Stimulated activated CD8-positive, alpha-beta memory T cell treated with anti-CD3 and anti-CD28 coated beads, Interleukin-4, amount 100 ng/mL, for 4 hours (primary cell): ENCODE results near the gene TIFAB.

ENCODE experiments used
- DNase-seq, 2 donors: peaks; one replicate each; pipeline ENCODE4 v3.0.0-alpha.2; 2020; ENCODE audit warnings: low read depth in 2 of 2, low spot score in 1 of 2

TIFAB gene

DNA sequence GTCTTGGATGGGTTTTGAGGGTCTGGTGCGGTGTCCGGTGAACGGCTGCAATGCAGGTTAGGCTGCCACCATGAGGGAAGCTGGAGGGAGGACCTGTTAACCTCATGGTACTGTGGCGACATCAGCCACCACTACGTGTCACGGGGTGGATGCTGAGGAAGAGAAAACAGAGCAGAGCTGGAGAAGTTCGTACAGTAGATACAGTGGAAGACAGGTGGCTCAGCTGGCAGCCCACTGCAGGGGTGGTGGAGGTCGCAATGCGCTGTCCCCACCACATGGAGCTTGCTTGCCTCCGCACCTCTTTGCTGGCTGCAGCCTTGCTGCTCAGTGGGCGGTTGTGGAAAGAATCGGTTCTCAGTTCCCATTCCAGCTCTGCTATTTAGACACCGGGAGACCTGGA is 7.8 kb downstream of the TIFAB start:
- no peak for DNase-seq

DNA sequence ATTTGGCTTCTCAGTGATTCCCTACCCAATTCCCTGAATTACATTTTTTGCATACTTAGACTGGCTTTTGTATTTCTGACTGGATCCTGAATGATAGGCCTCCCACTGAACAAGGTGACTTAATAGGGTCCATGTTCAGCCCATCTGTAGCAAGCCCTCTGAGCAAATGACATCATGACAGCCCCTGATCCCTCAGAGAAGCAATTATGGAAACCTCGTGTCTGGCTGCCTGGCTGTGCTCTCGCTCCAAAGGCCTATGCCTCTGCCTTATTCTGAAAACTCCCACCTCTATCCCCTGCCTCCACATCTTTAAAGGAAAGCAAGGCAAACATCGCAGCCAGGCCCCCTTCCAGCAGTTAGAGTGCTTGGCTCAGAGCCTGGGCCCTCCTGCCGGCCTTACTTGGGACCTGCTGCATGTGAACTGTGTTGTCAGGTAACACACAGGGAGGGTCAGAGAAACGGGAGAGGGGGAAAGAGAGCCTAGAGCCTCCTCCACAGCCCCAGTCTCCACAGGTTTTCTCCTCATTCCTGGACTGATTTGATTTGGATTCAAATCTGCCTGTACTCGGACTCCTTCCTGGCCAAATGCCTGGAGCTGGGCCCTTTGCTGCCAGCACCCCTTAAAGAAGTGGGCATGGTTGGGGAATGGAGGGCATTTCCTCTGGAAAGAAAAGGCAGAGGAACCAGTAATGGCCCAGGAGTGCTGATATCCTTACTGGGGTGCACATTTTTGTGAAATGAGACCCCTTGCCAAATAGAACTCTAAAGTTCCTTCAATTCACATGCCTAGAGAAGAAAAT is 8.8 kb downstream of the TIFAB start:
- DNase-seq, result no peak

DNA sequence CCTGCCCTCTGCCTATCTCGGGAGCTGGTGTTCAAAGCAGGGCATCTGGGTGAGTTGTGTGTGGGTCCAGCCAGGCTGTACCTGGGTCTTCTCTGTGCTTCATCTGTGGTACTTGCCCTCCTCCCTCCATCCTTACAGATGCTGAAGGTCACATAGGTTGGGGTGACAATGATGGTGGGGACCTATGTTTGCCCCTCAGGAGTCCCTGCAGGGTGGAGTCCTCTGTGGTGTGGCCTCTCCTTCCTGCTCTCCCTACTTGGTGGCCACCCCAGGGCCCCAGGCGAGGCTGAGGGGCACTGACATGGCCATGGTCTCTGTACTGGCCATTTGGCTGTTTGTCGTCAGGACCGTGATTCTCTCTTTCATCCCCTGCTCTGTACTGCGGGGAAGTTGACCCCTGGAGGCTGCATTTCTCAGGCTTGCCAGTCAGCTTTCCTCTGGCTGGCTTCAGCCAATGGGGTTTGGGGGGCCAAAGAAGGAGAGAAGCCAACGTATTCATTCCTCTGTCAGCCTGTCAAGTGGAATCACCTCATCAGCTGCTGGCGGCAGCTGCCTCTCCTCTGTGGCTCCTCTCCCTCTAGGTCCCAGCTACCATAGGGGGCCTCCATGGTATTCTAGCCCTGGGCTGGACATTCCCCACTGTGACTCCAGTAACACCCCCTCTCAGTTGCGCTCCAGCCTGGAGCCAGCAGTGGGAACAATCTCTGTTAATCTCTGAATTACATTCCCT is 9.6 kb downstream of the TIFAB start:
- no peak for DNase-seq

DNA sequence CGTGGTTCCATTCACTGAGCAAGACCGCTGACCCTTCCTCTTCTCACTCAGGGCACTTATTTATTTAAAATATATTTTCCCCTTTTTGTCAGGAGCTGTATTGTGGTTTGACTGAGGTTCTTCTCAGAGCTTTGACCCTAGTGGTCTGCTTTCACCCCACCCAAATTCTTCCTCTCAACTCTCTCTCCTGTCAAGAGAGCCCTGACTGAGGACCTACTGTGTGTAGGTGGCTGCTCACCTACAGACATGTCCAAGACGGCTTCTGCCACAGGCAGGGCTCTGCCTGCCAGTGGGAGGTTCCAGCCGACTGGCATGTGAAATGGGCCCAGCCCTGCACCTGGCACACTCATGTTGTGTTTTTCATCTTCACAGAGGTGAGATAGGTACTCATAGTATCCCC is 10.2 kb downstream of the TIFAB start:
- DNase-seq, result no peak

DNA sequence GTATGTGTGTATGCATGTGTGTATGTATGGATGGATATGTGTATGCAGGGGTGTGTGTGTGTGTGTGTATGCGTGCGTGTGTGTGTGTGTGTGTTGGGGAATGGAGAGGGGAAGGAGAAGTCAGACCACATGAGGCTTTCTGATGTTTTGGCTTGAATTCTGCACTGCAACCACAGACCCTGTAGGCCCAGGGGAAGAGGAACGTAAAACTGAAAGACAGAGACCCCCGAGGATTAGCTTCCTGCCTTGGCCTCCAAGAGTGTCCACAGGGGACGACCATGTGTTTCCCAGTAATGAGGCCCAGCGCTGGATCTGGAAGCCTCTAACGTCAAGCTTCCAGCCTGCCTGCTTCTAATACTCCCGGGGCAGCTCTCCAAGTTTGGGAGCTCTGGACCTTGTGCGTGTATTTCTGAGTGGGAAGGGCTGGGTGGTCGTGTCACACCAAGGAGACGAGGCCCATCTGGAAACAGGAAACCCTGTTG is 10.8 kb downstream of the TIFAB start:
- no peak for DNase-seq

DNA sequence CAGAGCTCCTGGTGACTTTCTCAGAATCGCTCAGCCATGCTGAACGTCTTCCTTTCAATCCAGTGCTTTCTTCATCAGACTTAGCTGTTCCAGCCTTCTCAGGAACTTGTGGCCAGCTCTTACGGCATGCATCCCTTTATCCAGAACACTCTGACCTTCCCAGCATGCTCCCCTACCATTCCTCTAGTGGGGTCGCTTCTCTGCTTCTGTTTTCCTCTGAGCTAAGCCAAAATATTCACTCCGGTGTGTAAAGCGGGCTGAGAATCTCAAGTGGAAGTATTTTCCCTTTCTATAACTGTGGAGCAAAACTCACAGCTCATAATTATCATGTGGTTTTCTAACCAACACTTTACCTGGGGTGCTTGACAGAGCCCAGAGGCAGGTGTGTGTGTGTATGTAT is 11.2 kb downstream of the TIFAB start:
- no peak for DNase-seq

DNA sequence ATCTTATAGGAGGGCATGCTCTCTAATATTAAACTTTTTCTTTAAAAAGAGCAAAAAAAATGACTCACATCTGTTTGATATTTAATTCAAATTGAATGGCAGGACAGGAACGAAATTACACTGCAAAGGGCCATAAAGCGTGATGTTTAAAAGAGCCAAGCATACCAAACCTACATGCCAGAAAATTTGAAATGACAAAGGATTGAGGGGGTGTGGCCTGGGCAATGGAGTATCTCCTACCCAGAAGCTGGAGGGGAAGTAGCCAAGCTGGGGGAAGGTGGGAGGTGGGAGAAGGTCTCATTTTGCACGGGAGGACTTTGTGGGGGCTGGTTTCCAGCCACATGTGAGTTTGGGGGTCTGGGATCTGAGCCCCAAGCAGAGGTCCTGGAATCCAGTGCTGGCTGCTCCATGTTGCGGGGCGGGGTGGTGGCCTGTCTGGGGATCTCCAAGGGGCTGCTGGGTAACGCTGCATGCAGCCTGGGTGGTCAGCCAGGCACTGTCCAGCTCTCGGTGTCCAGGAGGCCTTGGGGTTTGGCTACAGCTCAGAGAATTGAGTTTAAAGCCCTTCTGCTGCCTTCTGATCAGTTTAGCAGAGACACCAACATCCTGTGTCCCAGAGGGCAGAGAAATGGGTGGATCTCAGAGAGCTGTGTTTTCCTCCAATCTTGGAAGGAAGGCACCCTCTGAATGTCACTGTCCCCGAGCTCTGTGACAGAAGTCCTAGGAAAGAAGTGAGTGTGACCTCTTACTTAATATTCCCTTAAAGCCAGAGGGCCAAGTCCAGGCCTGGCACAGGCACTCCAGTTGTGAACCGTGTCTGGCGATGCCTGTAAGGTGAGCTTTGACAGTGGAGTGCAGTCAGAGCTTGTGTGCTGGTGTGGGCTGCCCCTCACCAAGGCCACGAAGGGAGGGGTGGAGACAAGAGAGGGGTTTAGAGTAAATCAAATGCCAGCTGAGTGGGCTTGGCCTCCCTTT is 12.6 kb downstream of the TIFAB start:
- no peak for DNase-seq

DNA sequence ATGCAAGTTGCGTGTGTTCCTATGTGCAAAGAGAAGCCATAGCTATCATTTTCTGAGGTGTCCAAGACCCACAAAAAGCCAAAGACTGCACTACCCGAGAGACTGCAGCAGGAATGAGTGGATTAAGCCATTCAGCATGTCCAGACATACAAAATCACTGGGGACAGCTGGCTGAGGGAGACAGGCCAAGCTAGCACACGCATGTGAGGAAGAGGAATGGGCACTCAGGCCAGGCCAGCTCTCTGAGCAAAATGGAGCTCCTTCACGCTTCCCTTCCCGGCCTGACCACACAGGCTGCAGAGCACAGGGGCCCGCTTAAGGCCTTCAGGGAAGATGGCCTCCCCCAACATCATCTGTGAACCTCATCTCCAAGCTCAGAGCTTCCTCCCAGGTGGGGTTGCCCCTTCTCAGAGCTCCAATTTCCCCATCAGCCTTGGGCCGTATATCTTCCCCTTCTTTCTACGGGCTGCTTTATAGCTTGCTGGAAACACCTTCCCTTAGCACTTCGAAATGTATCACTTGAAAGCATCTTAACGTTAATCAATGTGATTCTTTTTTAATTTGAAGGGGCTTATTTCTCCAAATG is 13.4 kb downstream of the TIFAB start:
- no peak for DNase-seq

DNA sequence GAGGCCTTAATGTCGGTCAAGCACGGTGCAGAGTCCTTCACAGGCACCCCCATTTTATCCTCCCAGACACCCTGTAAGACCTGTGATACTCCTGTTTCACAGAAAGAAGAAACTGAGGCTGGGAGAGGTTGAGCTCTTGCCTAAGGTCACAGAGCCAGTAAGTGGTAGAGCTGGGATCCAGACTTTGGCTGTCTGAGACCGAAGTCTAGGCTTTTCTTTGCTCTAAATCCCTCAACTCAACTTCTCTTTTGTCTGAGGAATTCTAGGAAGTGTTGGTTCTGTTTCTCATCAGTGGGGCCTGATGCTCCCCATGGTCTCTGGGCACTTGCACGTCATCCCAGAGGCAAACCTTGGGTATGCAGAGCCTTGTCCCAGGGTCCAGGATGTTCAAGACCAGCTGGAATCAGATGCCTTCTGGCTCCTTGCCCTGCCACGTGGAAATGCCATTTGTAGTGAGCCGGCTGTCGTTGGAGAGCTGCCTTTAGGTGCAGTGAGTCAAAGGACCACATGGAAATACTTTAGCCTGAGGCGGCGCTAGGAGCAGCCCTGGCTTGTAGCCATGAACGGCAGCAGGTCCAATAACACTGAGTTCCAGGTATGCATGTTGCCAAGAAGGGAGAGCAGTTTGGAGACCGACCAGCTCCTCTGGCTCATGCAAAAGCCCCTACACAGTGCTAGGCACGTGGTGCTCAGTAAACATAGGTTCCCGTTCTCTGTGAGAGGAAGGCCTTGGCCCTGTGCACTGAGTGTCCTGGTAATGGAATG is 14.2 kb downstream of the TIFAB start:
- DNase-seq, result no peak

DNA sequence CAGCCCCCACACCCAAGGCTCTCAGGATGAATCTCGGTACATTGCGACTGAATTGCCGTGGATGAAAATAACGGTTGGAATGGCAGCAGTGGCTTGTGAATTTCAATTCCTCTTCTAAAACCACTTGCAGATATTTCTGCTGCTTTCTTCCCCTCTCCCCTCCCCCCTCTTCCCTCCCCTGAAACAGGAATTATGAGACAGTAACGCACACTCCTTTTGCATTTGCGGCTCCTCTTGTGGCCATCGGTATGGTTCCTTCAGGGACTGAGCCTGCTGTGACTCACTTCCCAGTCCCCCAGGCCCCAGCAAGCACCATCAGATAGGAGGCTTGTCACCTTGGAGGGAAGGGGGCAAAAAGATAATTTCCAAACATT is 14.7 kb downstream of the TIFAB start:
- DNase-seq, result no peak

DNA sequence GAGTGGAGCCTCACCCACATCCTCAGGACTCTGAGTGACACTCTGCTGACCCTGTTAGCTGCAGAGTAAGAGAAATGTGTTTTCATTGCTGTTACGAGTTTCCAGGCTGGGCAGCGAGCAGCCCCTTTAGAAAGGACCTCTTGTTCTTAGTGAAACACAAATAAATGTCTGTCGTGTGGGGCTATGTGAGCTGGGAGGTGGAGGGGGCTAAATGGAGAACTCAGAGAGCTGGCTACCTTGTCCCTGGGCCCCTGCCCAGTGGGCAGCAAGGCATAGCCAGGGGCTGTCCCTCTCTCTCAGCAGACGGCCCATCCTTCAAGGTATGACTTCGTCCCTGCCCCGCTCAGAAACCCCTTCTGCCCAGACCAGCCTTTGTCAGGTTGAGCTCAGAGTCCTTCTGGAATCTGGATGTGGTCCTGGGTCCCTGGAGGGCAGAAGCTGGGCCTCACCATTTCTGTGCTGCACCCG is 15.2 kb downstream of the TIFAB start:
- no peak for DNase-seq

DNA sequence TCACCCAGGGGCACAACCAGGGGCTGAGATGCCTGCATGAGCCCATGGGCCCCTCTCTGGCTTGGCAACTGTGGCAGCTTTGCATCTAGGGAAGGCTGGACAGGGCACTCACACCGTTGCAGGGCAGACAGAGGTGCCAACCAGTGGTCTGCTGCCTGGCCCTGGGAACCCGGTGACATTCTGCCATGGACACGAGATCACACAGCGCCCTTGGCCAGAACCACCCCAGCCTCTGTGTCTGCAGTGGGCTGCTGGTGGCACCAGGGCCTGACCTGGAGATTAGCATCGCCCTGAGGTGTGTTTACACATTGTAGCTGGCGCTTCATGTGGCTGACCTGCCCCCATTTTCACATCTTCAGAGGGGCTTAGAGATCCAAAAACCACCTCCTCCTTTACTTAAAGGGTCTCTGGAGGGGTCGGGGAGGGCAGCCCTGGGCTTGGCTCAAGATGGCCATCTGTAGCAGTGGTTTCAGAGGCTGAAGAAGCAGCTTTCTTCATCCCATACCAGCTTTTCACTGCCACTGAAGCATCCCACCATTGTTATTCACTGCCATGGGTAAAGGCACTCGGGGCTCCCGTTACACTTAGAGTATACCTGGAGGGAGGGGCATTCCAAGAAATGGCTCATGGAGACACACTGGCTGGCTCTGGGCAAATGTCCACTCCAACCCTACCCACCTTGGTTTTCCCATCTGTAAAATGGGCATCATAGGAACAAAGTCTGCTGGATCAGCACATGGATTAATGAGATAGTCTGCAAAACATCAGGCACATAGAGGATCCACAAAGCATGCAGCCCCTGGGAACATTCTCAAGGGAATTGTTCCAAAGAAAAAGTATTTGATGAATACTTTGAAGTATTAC is 16.5 kb downstream of the TIFAB start:
- DNase-seq, result no peak

DNA sequence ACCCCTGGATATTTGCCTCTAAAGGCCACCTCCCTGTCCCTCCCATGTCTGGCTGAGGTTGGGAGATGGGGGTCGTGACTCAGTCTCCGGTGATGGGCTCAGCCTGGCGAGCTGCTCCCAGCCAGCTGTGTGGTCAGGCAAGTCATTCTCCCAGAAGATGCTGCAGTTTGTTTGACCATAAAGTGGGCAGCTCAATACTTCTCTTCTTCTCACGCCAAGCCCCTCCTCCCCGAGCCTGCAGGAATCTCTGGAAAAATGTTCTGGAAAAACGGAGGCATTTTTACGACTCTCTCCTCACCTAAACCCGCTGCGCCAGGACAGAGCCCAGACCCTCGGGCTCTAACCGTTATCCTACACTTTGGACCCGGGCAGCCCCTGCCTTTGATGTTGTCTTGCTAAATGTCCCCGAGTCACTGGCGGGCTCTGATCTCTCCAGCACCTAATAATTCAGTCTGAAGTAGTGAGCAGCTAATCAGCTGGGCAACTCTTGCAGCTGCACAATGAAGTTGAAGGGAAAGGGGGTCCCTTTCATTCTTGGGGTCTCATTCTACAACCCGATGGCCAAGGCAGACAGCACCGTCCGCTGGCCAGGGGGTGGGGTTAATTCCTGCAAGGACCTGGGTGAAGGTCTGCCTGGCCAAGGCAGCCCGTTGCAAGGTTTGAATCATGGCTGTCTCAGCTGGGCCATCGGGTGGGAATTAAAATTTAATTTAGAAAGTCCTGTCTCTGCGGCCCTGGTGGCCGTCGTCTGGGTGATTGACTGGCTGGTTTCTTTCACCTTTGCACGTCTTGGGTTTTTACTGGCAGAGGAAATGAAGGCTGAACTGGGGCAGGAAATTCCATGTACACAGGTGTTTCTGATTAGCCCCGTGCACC is 17.3 kb downstream of the TIFAB start:
- no peak for DNase-seq

DNA sequence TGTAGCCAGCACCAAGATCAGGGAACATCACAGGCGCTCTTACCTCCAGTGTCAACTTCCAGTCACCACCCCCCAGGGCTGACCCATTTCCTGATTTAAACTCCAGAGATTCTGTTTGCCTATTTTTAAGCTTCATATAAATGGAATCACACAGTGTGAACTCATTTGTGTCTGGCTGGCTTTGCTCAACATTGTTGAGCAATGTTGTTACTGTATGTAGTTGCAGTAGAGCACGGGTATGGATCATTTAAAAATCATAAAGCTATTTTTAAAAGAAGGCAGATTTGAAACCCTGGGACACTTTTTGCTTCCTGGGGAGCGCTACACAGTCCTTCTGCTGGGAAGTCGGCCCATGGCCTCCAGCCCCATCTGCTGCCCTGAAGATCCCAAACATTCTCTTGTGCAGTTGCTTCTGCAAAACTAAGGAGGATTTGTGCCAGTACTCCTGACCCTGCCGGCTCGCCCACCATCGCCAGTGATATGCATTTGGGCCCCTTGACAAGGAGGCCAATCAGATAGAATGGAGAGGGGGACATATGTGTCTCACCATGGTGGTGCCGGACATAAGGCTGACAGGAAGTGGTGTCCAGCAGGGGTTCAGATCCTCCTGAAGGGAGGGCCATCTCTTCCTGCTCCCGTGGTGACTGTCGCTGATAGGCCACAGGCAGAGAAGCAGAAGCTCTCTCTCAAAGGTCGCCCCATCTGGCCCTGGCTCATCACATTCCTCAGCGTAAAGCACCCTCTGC is 18.3 kb downstream of the TIFAB start:
- DNase-seq, result no peak

DNA sequence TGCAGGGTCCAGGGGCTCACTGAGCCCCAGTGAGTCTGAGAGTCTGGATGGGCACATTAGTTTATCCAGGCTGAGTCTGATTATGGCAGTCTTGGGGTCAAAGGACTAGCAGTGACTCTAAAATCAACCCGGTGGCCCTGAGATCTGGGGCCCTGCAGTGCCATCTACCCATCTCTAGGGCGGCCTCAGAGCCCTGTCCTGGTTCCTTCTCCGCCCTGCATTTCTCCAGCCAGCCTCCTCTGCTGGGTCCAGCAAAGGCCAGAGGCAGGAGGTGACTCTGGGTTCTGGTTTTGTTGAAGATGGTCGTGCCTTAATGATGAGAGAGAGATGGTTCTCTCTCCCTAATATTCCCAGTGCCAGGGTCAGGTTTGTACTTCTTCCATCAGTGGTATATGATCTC is 20.0 kb downstream of the TIFAB start:
- DNase-seq, result no peak

DNA sequence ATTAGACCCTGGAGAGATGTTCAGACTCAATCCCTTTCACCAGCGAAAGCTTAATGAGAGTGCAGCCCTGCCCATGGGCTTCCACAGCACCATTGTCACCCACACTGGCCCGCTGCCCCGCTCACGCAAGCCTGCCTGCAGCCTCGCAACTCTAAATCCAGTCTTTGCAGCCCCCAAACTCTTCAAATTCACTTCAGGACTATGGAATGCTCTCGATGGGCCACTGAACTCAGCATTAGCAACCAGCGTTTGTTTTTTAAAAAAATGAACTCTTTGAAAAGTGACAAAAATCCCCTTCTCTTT is 22.1 kb downstream of the TIFAB start:
- DNase-seq, result no peak

DNA sequence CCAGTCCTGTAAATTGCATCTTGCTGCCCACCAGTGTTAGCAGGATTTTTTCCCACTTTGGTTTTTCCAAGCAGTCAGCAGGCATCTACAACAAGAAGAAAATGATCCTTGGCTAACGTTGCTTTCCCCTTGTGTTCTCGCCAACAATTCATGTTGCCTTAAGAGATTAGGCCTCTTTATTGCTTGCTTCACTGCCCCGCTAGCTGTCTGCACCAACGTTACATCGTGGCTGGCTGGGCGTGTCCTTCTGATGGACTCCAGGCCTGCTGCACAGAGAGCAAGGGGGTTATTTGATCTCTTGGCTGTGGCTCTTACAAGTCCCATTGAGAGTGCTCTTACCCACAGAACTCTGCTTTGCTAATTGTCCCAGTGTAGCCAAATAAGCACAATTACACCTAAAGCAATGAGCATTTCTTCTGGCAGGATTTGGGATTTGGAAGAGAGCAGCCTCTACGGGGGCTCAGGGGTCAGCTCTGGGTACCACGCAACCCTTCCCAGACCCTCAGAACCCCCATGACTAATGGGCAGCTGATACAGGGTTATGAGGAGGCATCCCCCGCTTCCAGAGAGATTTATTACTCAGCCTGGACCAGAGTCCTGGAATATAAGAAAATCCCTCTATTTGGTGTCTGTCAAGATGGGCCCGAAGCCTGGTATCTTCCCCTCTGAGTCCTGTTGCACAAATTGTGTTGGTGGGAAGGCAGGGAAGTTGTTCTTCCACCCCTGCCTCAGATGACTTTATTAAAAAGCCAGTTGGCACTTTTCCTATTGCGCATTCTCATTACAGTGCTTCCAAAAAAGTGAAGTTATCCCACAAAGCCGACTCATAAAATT is 22.6 kb downstream of the TIFAB start:
- no peak for DNase-seq
